Raji (cell line): ENCODE data around the gene STEAP3.

Source experiments
- POLR2A ChIP-seq: IDR thresholded peaks from 2 replicates; pipeline ENCODE4 v1.6.1; 2011; ENCODE audit warnings: low read depth, low read length, control low read depth; ENCODE audit not compliant: insufficient read depth

Gene STEAP3

GRCh38 chr2:119208791-119209203 is 14.8 kb upstream of the STEAP3 start:
- no peak for TF ChIP-seq POLR2A

- no peak for TF ChIP-seq POLR2A
Observed at GRCh38 chr2:119212139-119212800, 11.4 kb upstream of the STEAP3 start.

GRCh38 chr2:119214453-119215037 is 9.1 kb upstream of the STEAP3 start:
- no peak for TF ChIP-seq POLR2A

- TF ChIP-seq POLR2A: no peak
Observed at GRCh38 chr2:119216994-119217393, 6.6 kb upstream of the STEAP3 start.

- TF ChIP-seq POLR2A: no peak
Observed at GRCh38 chr2:119218478-119219064, 5.1 kb upstream of the STEAP3 start.

GRCh38 chr2:119219873-119220272 is 3.8 kb upstream of the STEAP3 start:
- TF ChIP-seq POLR2A: no peak

- TF ChIP-seq POLR2A: no peak
Observed at GRCh38 chr2:119220720-119221301, 2.8 kb upstream of the STEAP3 start.

GRCh38 chr2:119221609-119222008 is 2.0 kb upstream of the STEAP3 start:
- TF ChIP-seq POLR2A: no peak

- TF ChIP-seq POLR2A: no peak
Observed at GRCh38 chr2:119222213-119222612, 1.4 kb upstream of the STEAP3 start.

GRCh38 chr2:119222863-119223520 is 642 bp upstream of the STEAP3 start:
- TF ChIP-seq POLR2A: no peak

- no peak for TF ChIP-seq POLR2A
Observed at GRCh38 chr2:119224391-119225104, 914 bp downstream of the STEAP3 start.

- TF ChIP-seq POLR2A: no peak
Observed at GRCh38 chr2:119225105-119225865, 1.7 kb downstream of the STEAP3 start.

GRCh38 chr2:119225926-119226325 is 2.3 kb downstream of the STEAP3 start:
- TF ChIP-seq POLR2A: no peak

- no peak for TF ChIP-seq POLR2A
Observed at GRCh38 chr2:119227346-119227745, 3.7 kb downstream of the STEAP3 start.

GRCh38 chr2:119228136-119228535 is 4.5 kb downstream of the STEAP3 start:
- TF ChIP-seq POLR2A: no peak

GRCh38 chr2:119228964-119229363 is 5.3 kb downstream of the STEAP3 start:
- no peak for TF ChIP-seq POLR2A
